GM19395 (cell line): Measurements from ENCODE around the gene GPC2.
A peak's percentile ranks its signal among the peaks of the same experiment; 100 is the strongest.
"Not testable (repeated sequence)": the region's sequence is repeated elsewhere in the genome, so short reads cannot be mapped to it uniquely, and the experiment has no call there.

Experiments
- ATAC-seq: cut with Tn5 transposase; IDR thresholded peaks from one replicate; pipeline ENCODE4 v1.9.1; 2021; ENCODE audit warnings: mild to moderate bottlenecking, moderate library complexity; ENCODE audit not compliant: unreplicated experiment

The GPC2 gene

GRCh38 chr7:100177045-100178001 lies at the start of gene GPC2, which contains the start of gene STAG3:
GPC2 (minus strand) TSS chr7:100177381; CDS start chr7:100177199, 182 bp downstream.
STAG3 (plus strand) TSS chr7:100177918; CDS start chr7:100180557, 2,639 bp downstream.
- peak; percentile 89 for ATAC-seq

- ATAC-seq = not testable (repeated sequence)
Measured at GRCh38 chr7:100224891-100225290, 47.7 kb upstream of the GPC2 start.

- not testable (repeated sequence) for ATAC-seq
Measured at GRCh38 chr7:100223376-100223927, 46.3 kb upstream of the GPC2 start.

GRCh38 chr7:100222445-100223132 lies 45.4 kb upstream of the GPC2 start:
- ATAC-seq = no peak

GRCh38 chr7:100221767-100222444 lies 44.7 kb upstream of the GPC2 start:
- ATAC-seq = no peak

GRCh38 chr7:100221231-100221718 lies 44.1 kb upstream of the GPC2 start:
- ATAC-seq = peak; percentile 60

GRCh38 chr7:100220586-100221230 lies 43.5 kb upstream of the GPC2 start:
- peak; percentile 4 for ATAC-seq

GRCh38 chr7:100219801-100220585 lies 42.8 kb upstream of the GPC2 start, which contains the start of gene PVRIG:
PVRIG (plus strand) TSS chr7:100219949; CDS start chr7:100219971, 22 bp downstream.
- not testable (repeated sequence) for ATAC-seq

- ATAC-seq = no peak
Measured at GRCh38 chr7:100219271-100219737, 42.1 kb upstream of the GPC2 start.

GRCh38 chr7:100217934-100218333 lies 40.8 kb upstream of the GPC2 start:
- ATAC-seq = peak; percentile 1

GRCh38 chr7:100215895-100216294 lies 38.7 kb upstream of the GPC2 start:
- ATAC-seq = no peak

GRCh38 chr7:100214356-100214755 lies 37.2 kb upstream of the GPC2 start:
- not testable (repeated sequence) for ATAC-seq

GRCh38 chr7:100213672-100214071 lies 36.5 kb upstream of the GPC2 start:
- no peak for ATAC-seq

- ATAC-seq = no peak
Measured at GRCh38 chr7:100212631-100213286, 35.6 kb upstream of the GPC2 start.

- no peak for ATAC-seq
Measured at GRCh38 chr7:100211342-100211780, 34.2 kb upstream of the GPC2 start.

- no peak for ATAC-seq
Measured at GRCh38 chr7:100210805-100211204, 33.6 kb upstream of the GPC2 start.

GRCh38 chr7:100209493-100209892 lies 32.3 kb upstream of the GPC2 start:
- ATAC-seq = no peak

GRCh38 chr7:100208911-100209408 lies 31.8 kb upstream of the GPC2 start:
- ATAC-seq = peak; percentile 75
